Mucosa of descending colon (tissue), 3 donors: ENCODE measurements around the gene KSR1. TPM values are rescaled to one million over a fixed set of nuclear protein-coding genes. Genes with fewer than 3 reads are reported as not detected.
"Not testable (repeated sequence)": the region's sequence is repeated elsewhere in the genome, so short reads cannot be mapped to it uniquely, and the experiment has no call there.

Experiments
- ATAC-seq: fragments of 200-7000 bp; cut with Tn5 transposase; one replicate; pipeline ENCODE4 v1.9.1; 2020; ENCODE audit warnings: mild to moderate bottlenecking, moderate library complexity
- DNase-seq, 3 donors: peaks; one replicate each; pipeline ENCODE4 v3.0.0-alpha.2; 2020
- H3K36me3 ChIP-seq: fragments of 200-600 bp; one replicate; pipeline ENCODE4 v1.8.0; 2021; ENCODE audit warnings: low read depth, mild to moderate bottlenecking
- H3K4me1 ChIP-seq: fragments of 200-600 bp; one replicate; pipeline ENCODE4 v1.8.0; 2021; ENCODE audit warnings: low read depth, mild to moderate bottlenecking
- H3K4me3 ChIP-seq: fragments of 200-600 bp; one replicate; pipeline ENCODE4 v1.8.0; 2021; ENCODE audit warnings: mild to moderate bottlenecking
- H3K9me3 ChIP-seq: fragments of 200-600 bp; one replicate; pipeline ENCODE4 v1.8.0; 2021; ENCODE audit warnings: mild to moderate bottlenecking
- intact Hi-C, 2 donors: fragments of 100-400 bp; cut with DNase I in 1 of 2; cut with micrococcal nuclease in 1 of 2; formaldehyde crosslinking; loops; one replicate each; pipeline versions ENCODE4 v1.11.0 to v1.11.1; 2022; cut with DNase I, micrococcal nuclease
- total RNA-seq, 3 donors: library from RNA; stranded (reverse); fragmentation: NEBNext Ultra II Directional in 2 of 3; extraction: Animal tissue kit (Norgen Biotek cat#: 25700) in 2 of 3; gene quantifications; one replicate each; pipeline versions ENCODE4 v1.2.1 to v1.2.4, GENCODE V29; 2021 to 2023
- TF ChIP-seq, protein P1 (sequence below): fragments of 200-600 bp; IDR thresholded peaks from one replicate; pipeline ENCODE4 v1.8.0; 2022; ENCODE audit warnings: antibody characterized with exemption, mild to moderate bottlenecking
- donor health status: DM: no; HTN: no; CAD: no; lungs with moderate emphysema.
- donor health status: DM: no; HTN: no; CAD: no.
- donor health status: DM: no; HTN: yes; CAD: no.

Gene KSR1
- total RNA-seq, 3 donors from 2014 or later, result 20.5 to 50.4 (median 21.3) TPM

DNA sequence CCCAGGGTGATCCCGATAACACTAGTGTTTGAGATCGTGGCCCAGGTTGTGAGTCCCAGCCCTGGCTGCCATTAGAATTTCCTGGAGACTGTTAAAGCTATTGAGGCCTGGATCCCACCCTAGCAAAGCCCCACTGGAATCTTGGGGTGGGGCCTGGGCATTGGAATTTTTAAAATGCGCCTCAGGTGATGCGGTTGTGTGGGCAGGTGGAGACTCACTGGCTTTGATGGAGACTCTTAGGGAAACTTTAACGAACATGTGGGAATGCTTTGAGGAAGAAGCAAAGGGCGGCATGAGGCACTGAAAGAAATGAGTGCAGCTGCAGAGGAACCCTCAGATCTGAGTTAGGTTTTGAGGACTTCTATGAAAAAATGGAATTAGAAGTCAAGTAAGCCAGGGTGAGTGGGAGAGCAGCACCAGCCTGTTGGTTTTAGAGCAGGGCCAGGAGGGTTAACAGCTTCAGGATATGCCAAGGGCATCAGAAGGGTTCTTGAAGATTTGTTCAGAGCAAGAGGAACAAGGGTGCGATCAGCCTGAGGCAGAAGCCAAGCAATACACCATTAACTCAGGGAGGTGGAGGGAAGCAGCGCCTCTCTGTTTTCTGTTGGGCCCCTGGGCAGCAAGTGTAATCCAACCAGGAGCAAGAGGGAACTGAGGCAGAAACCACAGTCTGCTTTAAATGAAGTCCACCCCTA is 42.5 kb downstream of the KSR1 start:
- no peak for DNase-seq
- Histone ChIP-seq H3K36me3 (no peaks in the 10 kb centered on the region), H3K4me3 (no peak overlapping the region), H3K9me3 (peaks cover 7% of the 10 kb centered on the region), H3K4me1 (peaks cover 3% of the 10 kb centered on the region)
- TF ChIP-seq, protein P1, sequence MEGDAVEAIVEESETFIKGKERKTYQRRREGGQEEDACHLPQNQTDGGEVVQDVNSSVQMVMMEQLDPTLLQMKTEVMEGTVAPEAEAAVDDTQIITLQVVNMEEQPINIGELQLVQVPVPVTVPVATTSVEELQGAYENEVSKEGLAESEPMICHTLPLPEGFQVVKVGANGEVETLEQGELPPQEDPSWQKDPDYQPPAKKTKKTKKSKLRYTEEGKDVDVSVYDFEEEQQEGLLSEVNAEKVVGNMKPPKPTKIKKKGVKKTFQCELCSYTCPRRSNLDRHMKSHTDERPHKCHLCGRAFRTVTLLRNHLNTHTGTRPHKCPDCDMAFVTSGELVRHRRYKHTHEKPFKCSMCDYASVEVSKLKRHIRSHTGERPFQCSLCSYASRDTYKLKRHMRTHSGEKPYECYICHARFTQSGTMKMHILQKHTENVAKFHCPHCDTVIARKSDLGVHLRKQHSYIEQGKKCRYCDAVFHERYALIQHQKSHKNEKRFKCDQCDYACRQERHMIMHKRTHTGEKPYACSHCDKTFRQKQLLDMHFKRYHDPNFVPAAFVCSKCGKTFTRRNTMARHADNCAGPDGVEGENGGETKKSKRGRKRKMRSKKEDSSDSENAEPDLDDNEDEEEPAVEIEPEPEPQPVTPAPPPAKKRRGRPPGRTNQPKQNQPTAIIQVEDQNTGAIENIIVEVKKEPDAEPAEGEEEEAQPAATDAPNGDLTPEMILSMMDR, result no peak
- no peak for ATAC-seq
- intact Hi-C loops, result no loop called here

DNA sequence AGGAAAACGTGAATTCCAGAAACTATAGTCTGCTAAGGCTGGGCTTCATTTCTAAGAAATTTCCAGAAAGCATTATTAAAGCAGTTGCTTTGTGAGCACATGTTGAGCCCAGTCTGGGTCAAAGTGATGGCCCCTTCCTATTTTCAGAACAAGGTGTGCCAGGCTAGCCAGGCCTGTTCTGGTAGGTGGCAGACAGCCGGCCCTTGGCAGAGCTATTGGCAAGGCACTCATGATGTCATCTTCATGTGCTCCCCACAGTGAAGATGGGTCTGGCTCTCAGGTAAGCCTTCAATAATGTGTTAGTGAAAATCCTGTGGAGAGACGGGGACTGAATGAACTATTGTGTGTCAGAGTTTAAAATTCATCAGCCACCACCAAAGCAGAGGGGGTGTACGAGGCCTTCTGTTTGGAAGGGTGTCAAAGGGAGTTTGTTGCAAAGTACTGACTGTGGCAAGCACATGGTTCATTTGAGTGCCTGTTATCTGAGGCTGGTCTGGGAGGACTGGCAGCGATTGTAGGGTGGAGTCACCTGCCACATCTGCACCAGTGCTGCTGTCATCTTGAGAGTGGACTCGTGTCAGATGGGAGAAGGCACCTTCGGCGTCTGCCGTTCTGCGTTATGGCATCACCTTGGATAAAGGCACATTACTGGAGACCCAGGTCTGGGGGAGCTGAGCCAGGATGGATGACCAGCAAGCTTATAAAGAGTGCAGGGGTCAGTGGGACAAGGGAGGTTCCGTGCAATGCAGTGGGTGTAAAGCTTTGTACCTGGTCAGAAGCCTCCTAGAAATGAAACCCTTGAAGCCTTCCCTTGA is 43.4 kb downstream of the KSR1 start:
- intact Hi-C loops, result no loop called here
- H3K4me1 ChIP-seq, result peaks cover 3% of the 10 kb centered on the region

DNA sequence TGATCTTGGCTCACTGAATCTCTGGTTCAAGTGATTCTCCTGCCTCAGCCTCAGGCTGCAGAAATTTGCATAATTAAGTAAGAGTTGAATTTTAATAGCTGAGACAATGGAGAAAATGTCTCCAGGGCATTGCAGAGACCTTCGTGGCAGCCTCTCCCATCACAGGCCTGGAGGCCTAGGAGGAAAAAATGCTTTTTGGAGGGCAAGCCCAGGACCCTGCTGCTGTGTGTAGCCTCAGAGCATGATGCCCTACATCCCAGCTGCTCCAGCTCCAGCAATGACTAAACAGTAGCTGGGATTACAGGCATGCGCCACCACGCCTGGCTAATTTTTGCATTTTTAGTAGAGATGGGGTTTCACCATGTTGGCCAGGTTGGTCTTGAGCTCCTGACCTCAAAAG is 45.1 kb downstream of the KSR1 start:
- H3K36me3 ChIP-seq, H3K9me3 ChIP-seq, DNase-seq, H3K4me1 ChIP-seq, H3K4me3 ChIP-seq, intact Hi-C loops, ATAC-seq: not testable (repeated sequence)

More for the DNA sequence above, 43.4 kb downstream of the KSR1 start:
- no peaks in the 10 kb centered on the region for H3K36me3 ChIP-seq
- DNase-seq, result no peak
- TF ChIP-seq, protein P1, result no peak
- no peak overlapping the region for H3K4me3 ChIP-seq
- ATAC-seq, result no peak
- H3K9me3 ChIP-seq, result peaks cover 7% of the 10 kb centered on the region

DNA sequence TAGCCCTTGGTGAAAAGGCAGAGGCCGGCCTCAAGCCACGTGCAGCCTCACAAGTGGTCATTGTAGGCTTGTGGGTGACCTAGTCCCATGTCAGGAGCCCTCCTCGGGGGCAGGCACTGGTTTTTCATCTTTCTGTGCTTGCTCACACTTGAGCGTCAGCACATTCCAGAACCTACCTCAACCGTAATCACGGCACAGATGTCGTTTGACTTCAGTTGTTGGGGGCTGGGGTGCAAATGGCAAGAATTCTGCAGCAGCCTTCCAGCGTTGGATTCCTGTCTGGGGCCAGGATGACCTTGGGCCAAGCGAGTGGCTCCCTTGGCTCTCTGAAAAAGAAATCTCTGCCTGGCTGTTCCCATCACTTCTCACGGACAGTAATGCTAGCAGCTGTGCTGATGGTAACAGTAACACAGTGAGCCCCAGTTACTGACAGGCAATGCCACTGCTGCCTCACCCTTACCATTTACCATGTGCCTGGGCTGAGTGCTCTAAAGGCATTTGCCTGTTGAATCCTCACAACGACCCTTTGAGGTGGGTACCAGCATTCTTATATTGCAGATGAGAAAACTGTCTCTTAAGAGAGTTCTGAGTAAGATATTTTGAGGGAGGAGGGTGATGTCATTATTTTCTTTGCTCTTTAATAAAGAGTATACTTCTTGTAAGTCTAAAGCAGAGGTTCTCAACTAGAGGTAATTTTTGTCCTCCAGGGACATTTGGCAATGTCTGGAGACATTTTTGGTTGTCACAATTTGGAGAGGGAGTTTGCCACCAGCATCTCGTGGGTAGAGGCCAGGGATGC is 46.5 kb downstream of the KSR1 start:
- ATAC-seq (no peak), DNase-seq (no peak)
- intact Hi-C loops, result no loop called here

DNA sequence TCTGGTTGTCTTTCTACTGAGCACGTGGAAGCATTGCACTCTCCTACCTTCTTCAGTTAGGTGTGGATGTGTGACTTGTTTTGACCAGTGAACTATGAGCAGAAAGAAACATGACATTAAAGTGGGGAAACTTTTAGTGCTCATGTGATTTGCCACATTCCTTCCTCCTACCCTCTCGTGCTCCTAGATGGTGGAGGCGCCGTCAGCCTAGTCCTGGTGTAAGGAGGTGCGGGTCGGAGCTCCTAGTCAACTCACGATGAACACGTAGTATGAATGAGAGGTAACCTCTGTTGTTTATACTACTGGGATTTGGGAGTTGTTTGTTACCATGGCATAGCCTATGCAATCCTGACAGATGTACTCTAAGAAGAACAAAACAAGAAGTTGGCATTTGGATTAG is 47.4 kb downstream of the KSR1 start:
- TF ChIP-seq, protein P1, result no peak
- intact Hi-C loops, result no loop called here
- no peak overlapping the region for H3K4me3 ChIP-seq
- H3K9me3 ChIP-seq, result peaks cover 7% of the 10 kb centered on the region
- H3K36me3 ChIP-seq, result no peaks in the 10 kb centered on the region
- H3K4me1 ChIP-seq, result no peaks in the 10 kb centered on the region
- ATAC-seq, result no peak
- no peak for DNase-seq

More for the DNA sequence above, 46.5 kb downstream of the KSR1 start:
- Histone ChIP-seq H3K4me1 (no peaks in the 10 kb centered on the region), H3K9me3 (peaks cover 7% of the 10 kb centered on the region), H3K4me3 (no peak overlapping the region), H3K36me3 (no peaks in the 10 kb centered on the region)
- TF ChIP-seq, protein P1, result no peak
